GM21515 (cell line): ENCODE data around the gene KNG1.
"Not testable (repeated sequence)": the region's sequence is repeated elsewhere in the genome, so short reads cannot be mapped to it uniquely, and the experiment has no call there.

Experiments
- ATAC-seq: cut with Tn5 transposase; IDR thresholded peaks from one replicate; pipeline ENCODE4 v1.9.1; 2021; ENCODE audit not compliant: unreplicated experiment

Gene KNG1

GRCh38 chr3:186717039-186717457 lies at the start of gene KNG1:
Gene KNG1, plus strand, starts transcription at chr3:186717359. Its CDS starts 184 bp downstream, at chr3:186717543.
- ATAC-seq, result no peak

DNA sequence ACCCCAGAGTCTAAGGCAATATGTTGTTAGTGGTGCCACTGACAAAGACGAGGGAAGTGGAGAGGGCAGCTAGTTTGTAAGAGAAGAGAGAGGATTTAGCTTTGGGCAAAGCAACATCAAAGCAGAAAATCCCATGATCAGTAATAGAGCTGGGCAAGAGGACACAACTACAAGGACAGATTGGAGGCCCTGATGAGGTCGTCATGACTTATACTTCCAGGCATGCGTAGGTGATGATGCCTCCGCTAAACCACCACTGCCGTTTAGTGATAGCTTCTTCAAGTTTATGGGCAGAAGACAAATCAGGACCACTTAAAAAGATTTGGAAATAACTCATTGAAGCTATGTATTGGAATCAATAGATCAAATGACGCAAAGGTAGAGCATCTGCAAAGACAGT lies 48.7 kb upstream of the KNG1 start:
- ATAC-seq, result no peak

DNA sequence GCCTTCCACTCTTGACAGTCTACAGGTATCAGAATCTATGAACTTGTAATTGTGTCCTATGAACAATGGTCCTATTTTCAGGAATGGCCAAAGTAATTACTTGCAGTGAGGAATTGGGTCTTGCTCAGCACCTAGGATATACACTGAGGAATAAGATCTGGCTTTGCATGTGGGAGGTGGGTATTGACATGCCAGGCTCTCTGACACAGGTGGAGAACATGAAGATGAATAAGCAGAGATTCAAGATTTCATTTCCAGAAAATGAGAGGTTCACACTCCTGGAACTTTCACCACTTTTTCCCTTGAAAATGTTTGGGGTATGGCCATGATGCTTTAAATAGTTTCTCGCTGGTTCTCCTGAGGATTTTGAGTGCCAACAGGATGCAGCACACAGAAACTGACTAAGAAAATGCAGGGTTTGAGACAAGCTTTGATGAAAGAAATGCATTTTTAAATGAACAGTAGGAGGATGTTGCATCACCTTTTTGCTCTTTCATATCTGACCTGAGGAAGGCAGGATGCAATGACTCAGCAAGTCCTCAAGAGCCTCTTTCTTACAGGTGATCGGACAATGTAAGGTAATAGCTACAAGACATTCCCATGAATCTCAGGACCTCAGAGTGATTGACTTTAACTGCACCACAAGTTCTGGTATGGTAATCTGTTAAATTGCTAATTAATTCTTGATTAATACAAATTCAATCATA lies 47.6 kb upstream of the KNG1 start:
- no peak for ATAC-seq

GRCh38 chr3:186670155-186670554 lies 47.0 kb upstream of the KNG1 start:
- no peak for ATAC-seq

- no peak for ATAC-seq
These were observed 46.1 kb upstream of the KNG1 start for GRCh38 chr3:186671051-186671450.

GRCh38 chr3:186678604-186679003 lies 38.6 kb upstream of the KNG1 start:
- ATAC-seq, result no peak

- no peak for ATAC-seq
These were observed 38.0 kb upstream of the KNG1 start for GRCh38 chr3:186679151-186679550.

GRCh38 chr3:186680869-186681268 lies 36.3 kb upstream of the KNG1 start:
- no peak for ATAC-seq

DNA sequence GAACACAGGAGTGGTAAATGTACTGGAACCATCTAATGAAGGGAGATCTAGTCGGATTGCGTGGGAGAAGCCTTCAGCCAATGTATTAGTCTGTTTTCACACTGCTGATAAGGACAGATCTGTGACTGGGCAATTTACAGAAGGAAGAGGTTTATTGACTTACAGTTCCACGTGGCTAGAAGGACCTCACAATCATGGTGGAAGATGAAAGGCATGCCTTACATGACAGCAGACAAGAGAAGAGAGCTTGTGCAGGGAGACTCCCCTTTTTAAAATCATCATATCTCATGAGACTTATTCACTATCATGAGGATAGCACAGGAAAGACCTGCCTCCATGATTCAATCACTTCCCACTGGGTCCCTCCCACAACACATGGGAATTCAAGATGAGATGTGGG lies 34.3 kb upstream of the KNG1 start:
- ATAC-seq, result no peak

GRCh38 chr3:186683979-186684378 lies 33.2 kb upstream of the KNG1 start:
- ATAC-seq, result no peak

DNA sequence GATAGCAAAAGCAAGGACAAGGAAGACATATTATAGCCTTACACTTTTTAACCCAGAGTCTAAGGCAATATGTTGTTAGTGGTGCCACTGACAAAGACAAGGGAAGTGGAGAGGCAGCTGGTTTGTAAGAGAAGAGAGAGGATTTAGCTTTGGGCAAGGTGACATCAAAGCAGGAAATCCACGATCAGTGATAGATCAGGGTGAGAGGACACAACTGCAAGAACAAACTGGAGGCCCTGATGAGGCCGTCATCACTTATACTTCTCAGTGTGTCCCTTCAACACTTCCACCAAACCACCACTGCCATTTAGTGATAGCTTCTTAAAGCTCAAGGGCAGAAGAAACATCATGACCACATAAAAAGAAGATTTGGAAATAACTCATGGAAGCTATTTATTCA lies 30.7 kb upstream of the KNG1 start:
- ATAC-seq, result not testable (repeated sequence)

DNA sequence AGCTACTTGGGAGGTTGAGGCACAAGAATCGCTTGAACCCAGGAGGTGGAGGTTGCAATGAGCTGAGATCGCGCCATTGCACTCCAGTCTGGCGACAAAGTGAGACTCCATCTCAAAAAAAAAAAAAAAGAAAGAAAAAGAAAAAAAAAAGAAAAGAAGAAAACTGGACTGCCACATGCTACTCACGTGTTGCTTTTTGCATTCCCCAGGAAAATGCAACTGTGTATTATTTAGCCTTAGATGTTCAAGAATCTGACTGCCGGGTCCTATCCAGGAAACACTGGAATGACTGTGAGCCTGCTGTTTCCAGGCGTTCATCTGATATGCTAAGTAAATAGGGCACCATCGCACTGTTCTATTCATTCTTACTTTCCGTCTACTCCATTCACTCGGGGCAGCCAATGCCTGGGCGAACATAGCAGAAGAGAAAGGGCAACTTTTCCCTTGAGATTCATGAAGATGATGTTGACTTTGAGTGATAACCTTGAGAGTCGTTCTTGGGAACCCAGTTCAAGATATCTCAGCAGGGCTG lies 30.0 kb upstream of the KNG1 start:
- ATAC-seq, result no peak

- ATAC-seq, result not testable (repeated sequence)
These were observed 26.9 kb upstream of the KNG1 start for GRCh38 chr3:186690304-186690703.

DNA sequence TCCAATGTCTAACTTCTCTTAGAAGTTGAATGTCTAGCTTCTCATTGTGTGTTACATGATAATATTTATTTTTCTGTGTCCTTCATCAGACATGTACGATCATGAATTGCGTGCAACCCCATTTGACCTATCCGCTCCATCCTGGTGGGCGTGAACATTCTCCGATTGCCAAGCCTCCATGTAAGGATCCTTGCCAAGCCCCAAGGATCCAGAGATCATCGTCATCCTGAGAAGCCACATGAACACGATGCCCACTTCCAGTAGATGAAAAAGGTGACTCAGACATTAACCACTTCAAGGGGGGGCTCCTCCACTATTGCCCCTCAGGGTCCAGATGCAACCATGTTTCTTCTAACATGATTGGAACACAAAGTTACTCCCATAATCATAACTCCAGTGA lies 25.5 kb upstream of the KNG1 start:
- no peak for ATAC-seq

GRCh38 chr3:186693843-186694242 lies 23.3 kb upstream of the KNG1 start:
- no peak for ATAC-seq

DNA sequence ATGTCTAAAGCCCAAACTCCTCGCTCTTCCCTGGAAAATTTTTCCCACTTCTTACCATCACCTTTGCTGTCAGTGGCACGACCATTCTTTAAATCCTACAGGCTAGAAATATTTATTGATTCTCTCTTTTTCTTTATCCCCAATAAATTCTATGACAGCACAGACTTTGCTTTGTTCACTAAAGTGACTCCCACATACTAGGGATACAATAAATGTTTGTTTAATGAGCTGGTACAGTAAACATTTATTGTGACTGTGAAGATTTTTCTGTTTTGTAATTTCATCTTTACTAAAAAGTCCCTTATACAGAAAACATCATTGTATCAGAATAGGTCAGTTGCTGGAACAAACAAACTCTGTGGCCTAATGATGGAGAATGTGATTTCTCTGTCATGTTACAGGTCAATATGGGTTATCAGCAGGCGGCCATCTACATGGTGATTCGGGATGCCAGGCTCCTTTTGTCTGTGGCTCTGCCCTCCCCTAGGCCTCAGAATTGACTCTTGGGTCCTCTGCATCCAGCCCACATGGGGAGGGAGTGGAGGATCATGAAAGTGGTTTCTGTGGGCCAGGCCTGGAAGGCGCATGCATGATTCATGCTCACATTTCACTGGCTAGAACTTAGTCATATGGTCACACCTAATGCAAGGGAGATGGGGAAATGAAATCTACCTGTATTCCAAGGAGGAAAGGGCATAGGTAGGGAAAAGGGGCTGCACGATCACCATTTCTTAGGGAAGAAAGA lies 22.7 kb upstream of the KNG1 start:
- no peak for ATAC-seq

- ATAC-seq, result no peak
These were observed 20.6 kb upstream of the KNG1 start for GRCh38 chr3:186696522-186696921.

DNA sequence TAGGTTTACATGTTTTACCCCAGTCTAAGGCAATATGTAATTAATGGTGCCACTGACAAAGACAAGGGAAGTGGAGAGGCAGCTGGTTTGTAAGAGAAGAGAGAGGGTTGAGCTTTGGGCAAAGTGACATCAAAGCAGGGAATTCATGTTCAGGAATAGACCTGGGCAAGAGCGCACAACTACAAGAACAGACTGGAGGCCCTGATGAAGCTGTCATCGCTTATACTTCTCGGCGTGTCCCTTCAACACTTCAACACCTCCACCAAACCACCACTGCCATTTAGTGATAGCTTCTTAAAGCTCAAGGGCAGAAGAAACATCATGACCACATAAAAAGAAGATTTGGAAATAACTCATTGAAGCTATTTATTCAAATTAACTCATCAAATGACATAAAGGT lies 19.6 kb upstream of the KNG1 start:
- ATAC-seq, result no peak

DNA sequence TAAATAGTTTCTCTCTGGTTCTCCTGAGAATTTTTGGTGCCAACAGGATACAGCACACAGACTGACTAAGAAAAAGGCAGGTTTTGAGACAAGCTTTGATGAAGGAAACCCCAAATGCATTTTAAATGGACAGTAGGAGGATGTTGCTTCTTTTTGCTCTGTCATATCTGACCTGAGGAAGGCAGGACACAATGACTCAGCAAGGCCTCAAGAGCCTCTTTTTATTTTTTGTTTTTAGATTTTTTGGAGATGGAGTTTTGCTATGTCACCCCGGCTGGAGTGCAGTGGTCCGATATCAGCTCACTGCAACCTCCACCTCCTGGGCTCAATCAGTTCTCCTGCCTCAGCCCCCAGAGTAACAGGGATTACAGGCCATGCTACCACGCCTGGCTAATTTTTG lies 16.9 kb upstream of the KNG1 start:
- ATAC-seq, result no peak

DNA sequence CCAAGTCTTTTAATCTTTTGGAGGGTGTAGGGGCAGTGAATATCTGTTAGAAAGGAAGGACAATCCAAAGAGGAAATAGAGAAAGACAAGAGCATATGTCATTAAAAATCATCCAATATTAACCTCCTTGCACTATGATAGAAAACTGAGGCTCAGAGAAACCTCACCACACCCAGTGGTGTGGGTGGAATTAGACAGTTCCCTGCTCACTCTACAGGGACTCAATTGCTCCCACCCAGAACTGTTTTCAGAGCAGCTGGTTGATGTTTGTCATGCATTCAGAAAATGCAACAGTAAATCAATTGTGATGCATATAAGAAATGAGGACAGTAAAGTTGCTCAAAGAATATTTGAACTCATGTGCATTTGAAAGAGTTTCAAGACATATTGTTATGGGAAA lies 14.7 kb upstream of the KNG1 start:
- not testable (repeated sequence) for ATAC-seq

GRCh38 chr3:186705882-186706780 lies 11.0 kb upstream of the KNG1 start:
- ATAC-seq, result no peak
